ENCODE results near the gene SLC39A9. TPM values are rescaled to one million over a fixed set of nuclear protein-coding genes. Genes with fewer than 3 reads are reported as not detected.

The SLC39A9 gene
- total RNA-seq, 1 experiment from 2014 or later: 44.1 TPM

- DNase-seq (ENCODE audit: low spot score): peak; percentile 39
- no peaks in the 10 kb centered on the region for H3K9me3 Mint-ChIP-seq
- no peaks in the 10 kb centered on the region for H3K4me1 Mint-ChIP-seq
- TF ChIP-seq, protein P1, sequence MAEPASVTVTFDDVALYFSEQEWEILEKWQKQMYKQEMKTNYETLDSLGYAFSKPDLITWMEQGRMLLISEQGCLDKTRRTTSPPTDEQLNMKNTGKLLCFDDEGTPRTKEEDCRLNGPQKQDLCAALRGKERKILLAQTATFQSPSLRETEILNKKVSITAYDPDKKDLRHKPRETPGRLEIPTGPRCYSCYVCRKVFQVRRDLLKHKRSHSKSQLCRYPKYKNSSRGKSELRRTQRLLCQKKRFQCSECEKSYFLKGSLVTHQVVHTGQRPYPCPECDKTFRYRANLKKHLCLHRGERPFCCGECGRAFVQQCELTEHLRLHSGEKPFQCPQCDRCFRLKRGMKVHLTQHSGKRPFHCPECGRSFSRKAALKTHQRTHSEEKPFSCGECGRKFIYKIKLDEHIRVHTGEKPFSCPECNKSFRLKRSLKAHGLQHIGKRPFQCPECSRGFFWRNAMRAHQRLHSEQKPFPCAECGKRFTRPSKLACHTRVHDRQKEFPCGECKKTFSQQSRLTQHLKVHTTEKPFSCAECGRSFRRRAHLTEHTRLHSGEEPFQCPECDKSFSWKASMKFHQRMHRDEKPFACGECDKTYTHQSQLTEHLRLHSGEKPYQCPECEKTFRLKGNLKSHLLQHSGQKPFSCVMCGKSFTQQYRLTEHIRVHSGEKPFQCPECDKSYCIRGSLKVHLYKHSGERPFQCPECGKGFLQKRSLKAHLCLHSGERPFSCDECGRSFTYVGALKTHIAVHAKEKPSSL (CRISPR knock-in tag; conservative IDR thresholded peaks at IDR 0.05): no peak
- no peak for TF ChIP-seq TP53 (CRISPR knock-in tag; IDR thresholded peaks at IDR 0.05)
- no peak for TF ChIP-seq TEAD1 (CRISPR knock-in tag; IDR thresholded peaks at IDR 0.05)
- TF ChIP-seq PRRX2 (CRISPR knock-in tag; IDR thresholded peaks at IDR 0.05): no peak
- no peak for TF ChIP-seq CBFB (CRISPR knock-in tag; IDR thresholded peaks at IDR 0.05; ENCODE audit: low read depth)
- peak; percentile 35 for TF ChIP-seq CTCF (IDR thresholded peaks at IDR 0.05)
- H3K27me3 Mint-ChIP-seq (ENCODE audit: low read depth): no peaks in the 10 kb centered on the region
- CTCF ChIA-PET: interaction anchor here (0.6 to 3.3 kb wide), 27 partner anchors 8 to 331 kb away, joined by 3 to 18 read pairs (median 4); partner anchors contain the start of genes ERH, PLEKHD1 and SLC39A9
- ATAC-seq: peak; percentile 63
- H3K27ac Mint-ChIP-seq: no peak overlapping the region
- POLR2A ChIA-PET: no interaction called here
- H3K36me3 Mint-ChIP-seq: peaks cover 11% of the 10 kb centered on the region
- H3K4me3 Mint-ChIP-seq: no peak overlapping the region
Measured at GRCh38 chr14:69460093-69460701, 61.7 kb downstream of the SLC39A9 start.

DNA sequence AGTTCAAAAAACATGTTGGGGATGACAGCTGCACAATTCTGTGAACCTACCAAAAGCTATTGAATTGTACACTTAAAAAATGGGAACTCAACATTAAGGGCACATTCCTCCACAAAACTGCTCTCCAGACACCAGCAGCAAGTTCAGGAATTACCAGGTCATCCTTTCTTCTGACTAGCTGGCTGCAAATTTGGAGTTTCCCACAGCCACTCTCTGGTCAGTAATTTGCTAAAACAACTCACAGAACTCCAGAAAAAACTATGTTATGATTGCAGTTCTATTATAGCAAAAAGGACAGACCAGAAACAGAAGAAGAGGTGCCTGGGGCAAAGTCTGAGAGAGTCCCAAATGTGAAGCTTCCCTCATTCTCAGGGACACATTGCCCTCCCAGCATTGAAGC lies 65.9 kb downstream of the SLC39A9 start:
- no peaks in the 10 kb centered on the region for H3K36me3 Mint-ChIP-seq
- no peak overlapping the region for H3K4me3 Mint-ChIP-seq

GRCh38 chr14:69464829-69465228 lies 66.3 kb downstream of the SLC39A9 start:
- no peak overlapping the region for H3K4me3 Mint-ChIP-seq
- ChIA-PET POLR2A (no interaction called here), CTCF (interaction anchor here (1.3 to 4.1 kb wide), 3 partner anchors 10 to 200 kb away, joined by 3 to 16 read pairs (median 6); no protein-coding TSS in a partner anchor)
- H3K4me1 Mint-ChIP-seq: no peaks in the 10 kb centered on the region
- no peaks in the 10 kb centered on the region for H3K9me3 Mint-ChIP-seq
- H3K27ac Mint-ChIP-seq: no peak overlapping the region
- H3K36me3 Mint-ChIP-seq: no peaks in the 10 kb centered on the region
- no peaks in the 10 kb centered on the region for H3K27me3 Mint-ChIP-seq (ENCODE audit: low read depth)
- DNase-seq (ENCODE audit: low spot score) (no peak), ATAC-seq (no peak)
- TF ChIP-seq, protein P2, sequence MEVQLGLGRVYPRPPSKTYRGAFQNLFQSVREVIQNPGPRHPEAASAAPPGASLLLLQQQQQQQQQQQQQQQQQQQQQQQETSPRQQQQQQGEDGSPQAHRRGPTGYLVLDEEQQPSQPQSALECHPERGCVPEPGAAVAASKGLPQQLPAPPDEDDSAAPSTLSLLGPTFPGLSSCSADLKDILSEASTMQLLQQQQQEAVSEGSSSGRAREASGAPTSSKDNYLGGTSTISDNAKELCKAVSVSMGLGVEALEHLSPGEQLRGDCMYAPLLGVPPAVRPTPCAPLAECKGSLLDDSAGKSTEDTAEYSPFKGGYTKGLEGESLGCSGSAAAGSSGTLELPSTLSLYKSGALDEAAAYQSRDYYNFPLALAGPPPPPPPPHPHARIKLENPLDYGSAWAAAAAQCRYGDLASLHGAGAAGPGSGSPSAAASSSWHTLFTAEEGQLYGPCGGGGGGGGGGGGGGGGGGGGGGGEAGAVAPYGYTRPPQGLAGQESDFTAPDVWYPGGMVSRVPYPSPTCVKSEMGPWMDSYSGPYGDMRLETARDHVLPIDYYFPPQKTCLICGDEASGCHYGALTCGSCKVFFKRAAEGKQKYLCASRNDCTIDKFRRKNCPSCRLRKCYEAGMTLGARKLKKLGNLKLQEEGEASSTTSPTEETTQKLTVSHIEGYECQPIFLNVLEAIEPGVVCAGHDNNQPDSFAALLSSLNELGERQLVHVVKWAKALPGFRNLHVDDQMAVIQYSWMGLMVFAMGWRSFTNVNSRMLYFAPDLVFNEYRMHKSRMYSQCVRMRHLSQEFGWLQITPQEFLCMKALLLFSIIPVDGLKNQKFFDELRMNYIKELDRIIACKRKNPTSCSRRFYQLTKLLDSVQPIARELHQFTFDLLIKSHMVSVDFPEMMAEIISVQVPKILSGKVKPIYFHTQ (CRISPR knock-in tag; IDR thresholded peaks at IDR 0.05): no peak
- TF ChIP-seq CDX4 (CRISPR knock-in tag; IDR thresholded peaks at IDR 0.05; ENCODE audit: borderline replicate concordance) (no peak), SP1 (CRISPR knock-in tag; conservative IDR thresholded peaks at IDR 0.05) (no peak), FOXK1 (CRISPR knock-in tag; IDR thresholded peaks at IDR 0.05) (no peak), ZNF121 (CRISPR knock-in tag; IDR thresholded peaks at IDR 0.05) (no peak), TP53 (CRISPR knock-in tag; IDR thresholded peaks at IDR 0.05) (no peak), HMGA2 (CRISPR knock-in tag; IDR thresholded peaks at IDR 0.05) (no peak)
- TF ChIP-seq, protein P3, sequence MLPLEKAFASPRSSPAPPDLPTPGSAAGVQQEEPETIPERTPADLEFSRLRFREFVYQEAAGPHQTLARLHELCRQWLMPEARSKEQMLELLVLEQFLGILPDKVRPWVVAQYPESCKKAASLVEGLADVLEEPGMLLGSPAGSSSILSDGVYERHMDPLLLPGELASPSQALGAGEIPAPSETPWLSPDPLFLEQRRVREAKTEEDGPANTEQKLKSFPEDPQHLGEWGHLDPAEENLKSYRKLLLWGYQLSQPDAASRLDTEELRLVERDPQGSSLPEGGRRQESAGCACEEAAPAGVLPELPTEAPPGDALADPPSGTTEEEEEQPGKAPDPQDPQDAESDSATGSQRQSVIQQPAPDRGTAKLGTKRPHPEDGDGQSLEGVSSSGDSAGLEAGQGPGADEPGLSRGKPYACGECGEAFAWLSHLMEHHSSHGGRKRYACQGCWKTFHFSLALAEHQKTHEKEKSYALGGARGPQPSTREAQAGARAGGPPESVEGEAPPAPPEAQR (CRISPR knock-in tag; IDR thresholded peaks at IDR 0.05): no peak
- TF ChIP-seq, protein P4, sequence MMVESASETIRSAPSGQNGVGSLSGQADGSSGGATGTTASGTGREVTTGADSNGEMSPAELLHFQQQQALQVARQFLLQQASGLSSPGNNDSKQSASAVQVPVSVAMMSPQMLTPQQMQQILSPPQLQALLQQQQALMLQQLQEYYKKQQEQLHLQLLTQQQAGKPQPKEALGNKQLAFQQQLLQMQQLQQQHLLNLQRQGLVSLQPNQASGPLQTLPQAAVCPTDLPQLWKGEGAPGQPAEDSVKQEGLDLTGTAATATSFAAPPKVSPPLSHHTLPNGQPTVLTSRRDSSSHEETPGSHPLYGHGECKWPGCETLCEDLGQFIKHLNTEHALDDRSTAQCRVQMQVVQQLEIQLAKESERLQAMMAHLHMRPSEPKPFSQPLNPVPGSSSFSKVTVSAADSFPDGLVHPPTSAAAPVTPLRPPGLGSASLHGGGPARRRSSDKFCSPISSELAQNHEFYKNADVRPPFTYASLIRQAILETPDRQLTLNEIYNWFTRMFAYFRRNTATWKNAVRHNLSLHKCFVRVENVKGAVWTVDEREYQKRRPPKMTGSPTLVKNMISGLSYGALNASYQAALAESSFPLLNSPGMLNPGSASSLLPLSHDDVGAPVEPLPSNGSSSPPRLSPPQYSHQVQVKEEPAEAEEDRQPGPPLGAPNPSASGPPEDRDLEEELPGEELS (CRISPR knock-in tag; IDR thresholded peaks at IDR 0.05): no peak
- TF ChIP-seq, protein P5, sequence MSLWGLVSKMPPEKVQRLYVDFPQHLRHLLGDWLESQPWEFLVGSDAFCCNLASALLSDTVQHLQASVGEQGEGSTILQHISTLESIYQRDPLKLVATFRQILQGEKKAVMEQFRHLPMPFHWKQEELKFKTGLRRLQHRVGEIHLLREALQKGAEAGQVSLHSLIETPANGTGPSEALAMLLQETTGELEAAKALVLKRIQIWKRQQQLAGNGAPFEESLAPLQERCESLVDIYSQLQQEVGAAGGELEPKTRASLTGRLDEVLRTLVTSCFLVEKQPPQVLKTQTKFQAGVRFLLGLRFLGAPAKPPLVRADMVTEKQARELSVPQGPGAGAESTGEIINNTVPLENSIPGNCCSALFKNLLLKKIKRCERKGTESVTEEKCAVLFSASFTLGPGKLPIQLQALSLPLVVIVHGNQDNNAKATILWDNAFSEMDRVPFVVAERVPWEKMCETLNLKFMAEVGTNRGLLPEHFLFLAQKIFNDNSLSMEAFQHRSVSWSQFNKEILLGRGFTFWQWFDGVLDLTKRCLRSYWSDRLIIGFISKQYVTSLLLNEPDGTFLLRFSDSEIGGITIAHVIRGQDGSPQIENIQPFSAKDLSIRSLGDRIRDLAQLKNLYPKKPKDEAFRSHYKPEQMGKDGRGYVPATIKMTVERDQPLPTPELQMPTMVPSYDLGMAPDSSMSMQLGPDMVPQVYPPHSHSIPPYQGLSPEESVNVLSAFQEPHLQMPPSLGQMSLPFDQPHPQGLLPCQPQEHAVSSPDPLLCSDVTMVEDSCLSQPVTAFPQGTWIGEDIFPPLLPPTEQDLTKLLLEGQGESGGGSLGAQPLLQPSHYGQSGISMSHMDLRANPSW (CRISPR knock-in tag; conservative IDR thresholded peaks at IDR 0.05; ENCODE audit: low read depth): no peak

More for the DNA sequence above, 65.9 kb downstream of the SLC39A9 start:
- Mint-ChIP-seq H3K9me3 (no peaks in the 10 kb centered on the region), H3K27me3 (ENCODE audit: low read depth) (no peaks in the 10 kb centered on the region), H3K4me1 (no peaks in the 10 kb centered on the region), H3K27ac (no peak overlapping the region)
- ATAC-seq (no peak), DNase-seq (ENCODE audit: low spot score) (no peak)
- TF ChIP-seq ATF3 (CRISPR knock-in tag; conservative IDR thresholded peaks at IDR 0.05): no peak
- ChIA-PET POLR2A (no interaction called here), CTCF (interaction anchor here (1.3 to 4.1 kb wide), 3 partner anchors 10 to 199 kb away, joined by 3 to 16 read pairs (median 6); no protein-coding TSS in a partner anchor)
